Putamen (tissue), 1 donor: Measurements from ENCODE around the gene HCN4.
A peak's percentile ranks its signal among the peaks of the same experiment; 100 is the strongest.

Experiments used
- DNase-seq: peaks from one replicate; pipeline ENCODE4 v3.0.0-alpha.2; 2016; ENCODE audit warnings: low spot score

HCN4 gene

GRCh38 chr15:73295630-73296286 lies 73.0 kb downstream of the HCN4 start:
- no peak for DNase-seq

- DNase-seq, result no peak
Measured at GRCh38 chr15:73293773-73294172, 75.0 kb downstream of the HCN4 start.

- no peak for DNase-seq
Measured at GRCh38 chr15:73291441-73291840, 77.3 kb downstream of the HCN4 start.

DNA sequence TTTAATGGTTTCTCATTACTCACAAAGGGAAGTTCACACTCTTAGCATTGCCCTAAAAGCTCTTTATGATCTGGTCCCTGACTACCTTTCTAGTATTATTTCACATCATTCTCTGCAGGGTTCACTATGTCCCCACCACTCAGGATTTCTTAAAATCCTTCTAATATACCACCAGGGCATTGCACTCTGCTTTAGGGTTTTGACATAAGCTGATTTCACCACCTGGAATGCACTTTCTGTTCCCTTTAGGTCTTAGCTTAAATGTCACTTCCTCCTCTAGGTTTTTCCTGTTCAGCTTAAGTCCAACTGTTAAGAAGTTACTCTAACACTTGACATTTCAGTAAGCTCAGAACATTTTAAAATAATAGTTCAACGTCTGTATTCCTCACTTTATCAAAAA lies 81.7 kb downstream of the HCN4 start:
- no peak for DNase-seq

DNA sequence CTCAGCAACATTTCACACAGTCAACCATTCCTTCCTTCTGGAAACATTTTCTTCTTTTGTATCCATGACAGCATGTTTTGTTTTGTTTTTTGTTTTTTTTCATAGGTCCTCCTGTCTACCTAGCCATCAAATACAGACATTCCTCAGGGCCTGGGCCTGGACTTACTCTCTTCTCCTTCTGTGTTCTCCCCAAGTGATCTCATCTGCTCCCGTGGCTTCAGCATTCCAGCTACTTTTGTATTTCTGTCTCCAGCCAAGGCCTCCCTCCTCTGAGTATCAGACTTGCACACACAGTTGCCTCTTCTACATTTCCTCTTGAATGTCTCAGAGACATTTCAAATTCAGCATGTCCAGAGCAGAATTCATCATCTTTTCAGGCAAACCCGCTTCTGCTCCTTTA lies 82.4 kb downstream of the HCN4 start:
- DNase-seq, result no peak

GRCh38 chr15:73284090-73284716 lies 84.6 kb downstream of the HCN4 start:
- no peak for DNase-seq

DNA sequence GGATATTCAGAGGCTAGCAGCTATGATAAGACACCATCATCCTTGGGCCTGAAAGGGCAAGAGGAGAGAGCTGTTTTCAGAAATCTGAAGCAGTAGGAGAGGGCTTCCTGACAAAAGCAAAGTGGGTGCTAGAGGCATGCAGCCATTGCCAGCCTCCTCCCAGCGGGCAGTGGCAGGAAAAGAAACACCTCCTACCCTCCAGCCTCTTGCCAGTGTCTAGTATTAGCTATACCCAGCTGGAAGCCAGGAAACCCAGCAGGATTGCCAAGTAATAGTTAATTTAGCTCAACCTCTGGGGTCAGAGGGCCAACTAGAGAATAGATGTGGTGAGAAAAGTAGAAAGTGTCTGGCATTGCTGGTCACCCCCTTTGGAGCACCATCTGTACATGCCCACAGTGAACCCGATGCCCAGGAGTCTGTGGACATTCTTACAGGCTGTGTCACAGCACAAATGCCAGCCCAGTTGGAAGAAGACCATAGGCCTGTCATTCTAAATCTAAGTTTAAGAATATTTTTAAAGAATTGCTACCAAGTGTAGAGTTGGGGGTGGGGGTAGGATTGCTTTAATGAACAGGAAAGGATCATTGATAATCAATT lies 85.3 kb downstream of the HCN4 start:
- no peak for DNase-seq

DNA sequence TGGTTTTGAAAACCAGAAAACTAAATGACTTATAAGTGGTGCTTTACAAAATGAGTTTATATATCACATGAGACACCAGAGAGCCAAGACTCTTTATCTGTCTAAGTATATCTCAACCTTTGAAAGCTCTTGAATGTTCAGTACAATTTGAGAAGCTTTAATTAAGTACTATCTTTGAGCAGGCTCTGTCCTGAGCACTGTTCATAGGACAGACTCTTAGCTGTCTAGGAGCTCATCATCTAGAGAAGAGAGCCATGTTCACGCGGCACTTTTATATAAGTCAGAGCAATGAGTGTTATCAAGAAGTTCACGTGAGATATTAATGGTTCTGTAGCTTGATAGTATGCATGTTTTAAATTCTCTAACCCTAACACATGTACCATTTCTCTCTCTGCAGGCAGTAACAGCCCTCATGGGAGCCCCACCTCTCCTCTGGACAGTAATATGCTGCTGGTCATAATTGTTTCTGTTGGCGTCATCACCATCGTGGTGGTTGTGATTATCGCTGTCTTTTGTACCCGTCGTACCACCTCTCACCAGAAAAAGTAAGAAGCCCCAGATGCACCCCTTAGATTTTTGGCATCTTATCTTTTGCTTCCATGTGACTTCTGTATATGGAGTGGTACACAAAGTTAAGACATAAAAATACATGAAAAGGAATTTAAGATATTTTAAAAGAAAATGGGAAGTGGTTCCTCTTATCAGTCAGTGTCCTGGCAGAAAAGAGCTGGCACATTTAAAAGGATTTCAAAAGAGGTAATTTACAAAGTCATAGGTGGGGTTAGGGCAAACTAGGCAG lies 86.0 kb downstream of the HCN4 start:
- DNase-seq, result no peak

GRCh38 chr15:73275862-73276261 lies 92.9 kb downstream of the HCN4 start:
- no peak for DNase-seq

DNA sequence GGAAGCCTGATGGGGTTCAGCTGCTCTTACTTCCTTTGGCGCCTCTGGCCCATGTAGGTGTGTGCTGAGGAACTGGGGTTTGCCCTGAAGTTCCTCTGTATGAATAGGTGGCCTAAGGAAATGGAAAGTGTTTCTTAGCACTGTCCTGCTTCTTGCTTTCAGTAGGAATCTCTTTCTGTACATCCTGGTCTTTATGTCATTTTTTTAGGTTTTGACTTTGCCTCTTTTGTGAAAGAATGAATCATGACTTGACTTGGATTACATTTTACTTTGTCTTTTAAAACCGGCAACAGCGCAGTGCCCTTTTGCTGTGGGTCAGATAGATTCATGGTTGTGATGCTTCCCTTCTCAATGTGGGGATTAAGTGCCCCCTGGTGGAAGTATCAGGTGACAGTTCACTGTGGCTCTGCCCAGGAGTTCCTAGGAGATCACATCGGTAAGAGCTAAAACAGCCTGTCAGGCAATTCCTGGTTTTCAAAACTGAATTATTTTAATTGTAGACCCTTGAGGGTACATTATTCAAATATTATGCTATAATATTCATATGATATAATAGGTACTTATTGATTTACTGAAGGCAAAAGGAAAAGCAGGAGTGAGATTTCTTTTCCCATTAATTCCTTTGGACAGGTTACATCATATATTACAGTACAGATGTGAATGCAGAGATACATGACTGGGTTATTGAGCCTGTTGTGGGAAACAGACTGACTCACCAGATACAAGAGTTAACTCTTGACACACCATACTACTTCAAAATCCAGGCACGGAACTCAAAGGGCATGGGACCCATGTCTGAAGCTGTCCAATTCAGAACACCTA lies 95.4 kb downstream of the HCN4 start:
- DNase-seq, result peak; percentile 53

DNA sequence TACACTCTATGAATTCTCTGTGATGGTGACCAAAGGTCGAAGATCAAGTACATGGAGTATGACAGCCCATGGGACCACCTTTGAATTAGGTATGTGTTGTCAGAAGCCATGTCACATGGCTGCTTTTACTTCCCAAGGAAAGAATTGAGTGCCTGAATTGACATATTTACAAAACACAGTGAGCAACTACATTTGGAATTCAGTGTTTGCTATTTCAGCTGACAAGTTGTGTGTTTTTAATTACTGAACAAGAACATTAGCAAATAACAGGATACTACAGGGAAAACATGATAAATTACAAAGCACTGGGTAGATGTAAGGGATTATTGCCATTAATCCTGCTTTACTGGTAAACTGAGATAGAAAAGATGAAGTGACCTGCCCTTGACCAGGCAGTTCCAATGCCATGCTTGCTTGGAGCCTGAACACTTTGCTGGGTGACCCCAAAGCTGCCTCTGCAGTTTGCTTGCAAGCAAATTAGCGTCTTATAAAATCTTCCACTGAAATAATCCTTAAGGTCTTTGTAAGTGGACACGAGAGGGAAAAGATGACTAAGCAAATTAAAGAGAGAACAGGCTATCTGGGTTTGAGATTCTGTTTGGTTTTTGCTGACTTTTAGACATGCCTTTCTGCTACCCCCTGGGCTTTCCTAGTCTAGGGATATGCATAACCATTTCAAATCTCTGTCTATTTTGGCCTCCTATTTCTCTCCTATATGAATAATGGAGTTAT lies 98.2 kb downstream of the HCN4 start:
- DNase-seq, result no peak
